GM23338 (cell line): Measurements from ENCODE around the gene CACNA1B.

Experiments used
- CREB1 ChIP-seq: fragments of 250-450 bp; sonication (Bioruptor Pico); IDR thresholded peaks from 2 replicates; pipeline ENCODE4 v1.5.0; 2020; ENCODE audit warnings: low read depth, mild to moderate bottlenecking, moderate library complexity
- CTCF ChIP-seq, 2 experiments: fragments of 200-600 bp in 1 of 2; sonication (generic) in 1 of 2; conservative IDR thresholded peaks; 2 replicates each; pipeline versions ENCODE4 v1.5.1 to v1.6.1; 2016 to 2017; ENCODE audit warnings: antibody characterized with exemption in 2 of 2, low read depth in 2 of 2, mild to moderate bottlenecking in 2 of 2, moderate library complexity in 1 of 2
- ETS1 ChIP-seq: IDR thresholded peaks from 2 replicates; pipeline ENCODE4 v1.6.1; 2016; ENCODE audit warnings: antibody characterized with exemption
- EZH2 ChIP-seq: fragments of 200-600 bp; sonication (generic); IDR thresholded peaks from one replicate; pipeline ENCODE4 v1.8.0; 2017; ENCODE audit warnings: antibody characterized with exemption, mild to moderate bottlenecking, low read depth; ENCODE audit not compliant: unreplicated experiment
- EZH2phosphoT487 ChIP-seq: fragments of 200-600 bp; sonication (generic); IDR thresholded peaks from one replicate; pipeline ENCODE4 v1.8.1; 2018; ENCODE audit warnings: antibody characterized with exemption; ENCODE audit not compliant: unreplicated experiment
- POLR2AphosphoS5 ChIP-seq: IDR thresholded peaks from 2 replicates; pipeline ENCODE4 v1.6.1; 2016; ENCODE audit warnings: antibody characterized with exemption, low read depth
- REST ChIP-seq: IDR thresholded peaks from one replicate; pipeline ENCODE4 v1.6.1; 2018; ENCODE audit warnings: antibody characterized with exemption; ENCODE audit not compliant: unreplicated experiment
- ZNF331 ChIP-seq: fragments of 250-450 bp; sonication (Bioruptor Pico); IDR thresholded peaks from 2 replicates; pipeline ENCODE4 v1.5.0; 2020; ENCODE audit warnings: low read depth, mild to moderate bottlenecking, moderate library complexity

GRCh38 chr9:138103111-138103848, 225.7 kb downstream of the CACNA1B start:
- TF ChIP-seq EZH2 (no peak), POLR2AphosphoS5 (no peak), CTCF (conservative IDR thresholded peaks at IDR 0.05; ENCODE audit: low read depth in 2 of 2) (no peak), ZNF331 (CRISPR knock-in tag) (no peak), REST (no peak), CREB1 (CRISPR knock-in tag) (no peak), ETS1 (no peak), EZH2phosphoT487 (no peak)
